SK-N-SH (cell line): Measurements from ENCODE around the gene RNF223. TPM values are rescaled to one million over a fixed set of nuclear protein-coding genes. Genes with fewer than 3 reads are reported as not detected.
A peak's percentile ranks its signal among the peaks of the same experiment; 100 is the strongest.

Source experiments
- CTCF ChIA-PET: fragments of 300-600, 350-600 bp; formaldehyde crosslinking; extraction: SDS; loops from one replicate; lab custom pipeline; 2021; lab: Yijun Ruan, JAX
- POLR2A ChIA-PET: fragments of 350-600 bp; sonication (Branson Sonifier 250); formaldehyde crosslinking; extraction: SDS; loops from one replicate; lab custom pipeline; 2020; ENCODE audit warnings: antibody characterized with exemption, inconsistent platforms; lab: Yijun Ruan, JAX
- DNase-seq: peaks from one replicate; pipeline ENCODE4 v3.0.0; 2012
- H2AFZ ChIP-seq: fragments of 200-600 bp; sonication (generic); 2 replicates; pipeline ENCODE4 v1.8.1; 2016; ENCODE audit warnings: antibody characterized with exemption, mild to moderate bottlenecking, low read depth
- H3F3A ChIP-seq: fragments of 200-600 bp; sonication (generic); replicated peaks from 2 replicates; pipeline ENCODE3; 2016; ENCODE audit warnings: antibody characterized with exemption, mild to moderate bottlenecking; ENCODE audit not compliant: insufficient read depth
- H3K27ac ChIP-seq, 2 experiments: fragments of 200-500 bp in 1 of 2; fragments of 200-600 bp in 1 of 2; sonication (Bioruptor generic) in 1 of 2; sonication (generic), shearing (Covaris generic) in 1 of 2; 2 replicates each; pipeline versions ENCODE4 v1.5.1 to v1.6.1; 2014 to 2016; ENCODE audit warnings: low read depth in 2 of 2, inconsistent platforms in 1 of 2, low read length in 1 of 2, mild to moderate bottlenecking in 1 of 2, mixed read lengths in 1 of 2
- H3K27me3 ChIP-seq: fragments of 200-600 bp; sonication (generic), shearing (Covaris generic); 2 replicates; pipeline ENCODE4 v1.6.1; 2016; ENCODE audit warnings: mixed run types; ENCODE audit not compliant: insufficient read depth
- H3K36me3 ChIP-seq, 2 experiments: fragments of 200-500 bp in 1 of 2; fragments of 200-600 bp in 1 of 2; sonication (Bioruptor generic) in 1 of 2; sonication (generic) in 1 of 2; replicated peaks in 1 of 2; 2 replicates each; pipeline versions ENCODE3 to v1.5.1; 2014 to 2016; ENCODE audit warnings: low read length in 1 of 2, mild to moderate bottlenecking in 1 of 2; ENCODE audit not compliant: insufficient read depth in 2 of 2, control insufficient read depth in 1 of 2
- H3K4me1 ChIP-seq, 2 experiments: fragments of 200-500 bp in 1 of 2; fragments of 200-600 bp in 1 of 2; sonication (Bioruptor generic) in 1 of 2; sonication (generic), shearing (Covaris generic) in 1 of 2; 2 replicates each; pipeline versions ENCODE4 v1.5.1 to v1.6.1; 2014 to 2016; ENCODE audit warnings: low read depth in 1 of 2, low read length in 1 of 2, mixed run types in 1 of 2; ENCODE audit not compliant: insufficient read depth in 2 of 2, control insufficient read depth in 1 of 2
- H3K4me2 ChIP-seq: fragments of 200-600 bp; sonication (generic), shearing (Covaris generic); 2 replicates; pipeline ENCODE4 v1.6.1; 2017; ENCODE audit warnings: mixed run types
- H3K4me3 ChIP-seq, 2 experiments: fragments of 200-500 bp in 1 of 2; fragments of 200-600 bp in 1 of 2; sonication (Bioruptor generic) in 1 of 2; sonication (generic), shearing (Covaris generic) in 1 of 2; 2 replicates each; pipeline versions ENCODE4 v1.5.1 to v1.8.1; 2014 to 2016; ENCODE audit warnings: low read depth in 2 of 2, inconsistent platforms in 1 of 2, low read length in 1 of 2, mild to moderate bottlenecking in 1 of 2, mixed read lengths in 1 of 2, moderate library complexity in 1 of 2
- H3K79me2 ChIP-seq: fragments of 200-600 bp; sonication (generic); 2 replicates; pipeline ENCODE4 v1.8.1; 2017; ENCODE audit warnings: mild to moderate bottlenecking; ENCODE audit not compliant: insufficient read depth
- H3K9ac ChIP-seq: fragments of 200-600 bp; sonication (generic); 2 replicates; pipeline ENCODE4 v1.6.1; 2017; ENCODE audit warnings: mixed run types
- H3K9me2 ChIP-seq: fragments of 200-600 bp; sonication (generic); 2 replicates; pipeline ENCODE4 v1.6.1; 2017; ENCODE audit warnings: mixed run types
- H3K9me3 ChIP-seq: fragments of 200-600 bp; sonication (generic); 2 replicates; pipeline ENCODE4 v1.6.1; 2017; ENCODE audit warnings: mixed run types, mild to moderate bottlenecking, moderate library complexity
- H4K20me1 ChIP-seq: fragments of 200-600 bp; sonication (generic); 2 replicates; pipeline ENCODE4 v1.6.1; 2017; ENCODE audit warnings: mild to moderate bottlenecking, mixed run types; ENCODE audit not compliant: insufficient read depth
- CHD2 ChIP-seq: fragments of 150-350 bp; IDR thresholded peaks from 2 replicates; pipeline ENCODE4 v1.6.1; 2018; ENCODE audit warnings: low read length; ENCODE audit not compliant: partially characterized antibody
- CTCF ChIP-seq: fragments of 200-600 bp; sonication (generic); IDR thresholded peaks from 2 replicates; pipeline ENCODE4 v1.6.1; 2017; ENCODE audit warnings: antibody characterized with exemption, mild to moderate bottlenecking, moderate library complexity
- ELF1 ChIP-seq: IDR thresholded peaks from 2 replicates; pipeline ENCODE4 v1.4.0; 2012
- EP300 ChIP-seq, 2 experiments: IDR thresholded peaks; 2 replicates each; pipeline versions ENCODE4 v1.4.0 to v1.6.1; 2012; ENCODE audit warnings: borderline replicate concordance in 1 of 2, low read depth in 1 of 2, low read length in 1 of 2
- FOXJ3 ChIP-seq: sonication (generic); formaldehyde crosslinking; IDR thresholded peaks from 2 replicates; pipeline ENCODE4 v1.5.1; 2020; ENCODE audit warnings: mild to moderate bottlenecking, missing genetic modification reagents
- FOXM1 ChIP-seq: IDR thresholded peaks from 2 replicates; pipeline ENCODE4 v1.4.0; 2012; ENCODE audit warnings: low read depth, mild to moderate bottlenecking
- GATA2 ChIP-seq: sonication (generic); formaldehyde crosslinking; IDR thresholded peaks from 2 replicates; pipeline ENCODE4 v1.5.0; 2020; ENCODE audit warnings: mild to moderate bottlenecking, missing genetic modification reagents
- JUND ChIP-seq: IDR thresholded peaks from 2 replicates; pipeline ENCODE4 v1.4.0; 2012
- MAX ChIP-seq: IDR thresholded peaks from 2 replicates; pipeline ENCODE4 v1.4.0; 2012; ENCODE audit warnings: low read depth
- MEF2A ChIP-seq: IDR thresholded peaks from 2 replicates; pipeline ENCODE4 v1.4.0; 2012; ENCODE audit warnings: low read depth, borderline replicate concordance
- MXI1 ChIP-seq: IDR thresholded peaks from 2 replicates; pipeline ENCODE4 v1.6.1; 2012; ENCODE audit warnings: mild to moderate bottlenecking, low read depth, low read length, improper control_type of control experiment
- RAD21 ChIP-seq: IDR thresholded peaks from 2 replicates; pipeline ENCODE4 v1.6.1; 2012; ENCODE audit warnings: mild to moderate bottlenecking, low read length
- RXRA ChIP-seq: IDR thresholded peaks from 2 replicates; pipeline ENCODE4 v1.4.0; 2012; ENCODE audit warnings: low read depth, mild to moderate bottlenecking, borderline replicate concordance
- SIN3A ChIP-seq: IDR thresholded peaks from 2 replicates; pipeline ENCODE4 v1.6.1; 2012; ENCODE audit warnings: low read depth, mild to moderate bottlenecking, low read length, moderate library complexity, borderline replicate concordance
- SMC3 ChIP-seq: IDR thresholded peaks from 2 replicates; pipeline ENCODE4 v1.6.1; 2012; ENCODE audit warnings: low read depth, low read length, improper control_type of control experiment
- TAF1 ChIP-seq: IDR thresholded peaks from 2 replicates; pipeline ENCODE4 v1.6.1; 2012; ENCODE audit warnings: low read depth, mild to moderate bottlenecking, low read length, moderate library complexity, borderline replicate concordance
- TCF12 ChIP-seq: IDR thresholded peaks from 2 replicates; pipeline ENCODE4 v1.4.0; 2012
- ZBTB33 ChIP-seq: IDR thresholded peaks from 2 replicates; pipeline ENCODE4 v1.4.0; 2012; ENCODE audit warnings: low read depth, borderline replicate concordance
- WGBS: methylation state at CpG from one replicate; pipeline ENCODE4 v1.1.6; 2017; ENCODE audit warnings: low lambda C conversion rate; 5-methylcytosine and 5-hydroxymethylcytosine counted together
- polyA plus RNA-seq, 3 experiments: library from polyadenylated mRNA; depleted of rRNA; stranded (reverse); fragments of >200 nt; gene quantifications; 2 replicates each; pipeline ENCODE4 v1.2.3, GENCODE V29; 2012

Gene RNF223
- polyA plus RNA-seq, 1 of the 3 experiments (the other 2 are of a cell fraction): not detected

GRCh38 chr1:1082776-1083415, 8.8 kb upstream of the RNF223 start:
- ChIA-PET CTCF (no interaction called here), POLR2A (no interaction called here)
- TF ChIP-seq MEF2A: no peak
- no peak for TF ChIP-seq FOXM1
- no peak for TF ChIP-seq ELF1
- no peak for TF ChIP-seq RAD21
- Histone ChIP-seq H3K27ac (no peak overlapping the region), H3K4me2 (no peak overlapping the region), H3K79me2 (no peaks in the 10 kb centered on the region), H3K27me3 (no peaks in the 10 kb centered on the region), H3K9ac (no peak overlapping the region), H2AFZ (no peak overlapping the region), H3K36me3 (no peaks in the 10 kb centered on the region), H3K4me1 (peaks cover 4 to 18% of the 10 kb centered on the region in 2 experiments; a peak in 2 of 4 replicates), H4K20me1 (no peaks in the 10 kb centered on the region), H3K9me2 (no peaks in the 10 kb centered on the region), H3K4me3 (no peak overlapping the region), H3F3A (no peaks in the 10 kb centered on the region), H3K9me3 (no peaks in the 10 kb centered on the region)
- peak; percentile 24 for DNase-seq
- 96% methylated on average over 11 of the region's 40 CpGs for WGBS

GRCh38 chr1:1082239-1082775, 8.2 kb upstream of the RNF223 start:
- CTCF ChIA-PET: interaction anchor here (1.7 kb wide), 1 partner anchor 18 kb away, joined by 5 read pairs; no protein-coding TSS in a partner anchor
- WGBS: 100% methylated on average over 5 of the region's 27 CpGs

More at GRCh38 chr1:1082239-1082775, 8.2 kb upstream of the RNF223 start:
- H4K20me1 ChIP-seq: no peaks in the 10 kb centered on the region
- H3K27me3 ChIP-seq: no peaks in the 10 kb centered on the region
- no peak overlapping the region for H3K9ac ChIP-seq
- H2AFZ ChIP-seq: no peak overlapping the region
- H3K4me3 ChIP-seq: no peak overlapping the region
- peaks cover 4 to 18% of the 10 kb centered on the region in 2 experiments; a peak in 2 of 4 replicates for H3K4me1 ChIP-seq
- no peaks in the 10 kb centered on the region for H3K9me2 ChIP-seq
- no peak overlapping the region for H3K27ac ChIP-seq
- TF ChIP-seq RXRA (no peak), MAX (no peak), JUND (no peak), EP300 (IDR thresholded peaks at IDR 0.05; ENCODE audit: borderline replicate concordance in 1 of 2, low read depth in 1 of 2, low read length in 1 of 2) (no peak), CHD2 (no peak), FOXM1 (no peak), TCF12 (no peak), CTCF (no peak), ZBTB33 (no peak), GATA2 (CRISPR knock-in tag) (no peak), FOXJ3 (CRISPR knock-in tag) (no peak), TAF1 (no peak), SIN3A (no peak), MEF2A (no peak), SMC3 (no peak), MXI1 (no peak)
- H3K4me2 ChIP-seq: no peak overlapping the region
- POLR2A ChIA-PET: no interaction called here
- H3K9me3 ChIP-seq: no peaks in the 10 kb centered on the region
- H3K79me2 ChIP-seq: no peaks in the 10 kb centered on the region
- H3F3A ChIP-seq: no peaks in the 10 kb centered on the region
- H3K36me3 ChIP-seq: no peaks in the 10 kb centered on the region
- DNase-seq: peak; percentile 20
